HCT116 (cell line): ENCODE measurements around the gene VPS37D. TPM values are rescaled to one million over a fixed set of nuclear protein-coding genes. Genes with fewer than 3 reads are reported as not detected.

ENCODE experiments used
- ATAC-seq: fragments of 200-7000 bp; cut with Tn5 transposase; 2 replicates; pipeline ENCODE4 v1.9.1; 2020; ENCODE audit warnings: mild to moderate bottlenecking, moderate library complexity
- BruUV-seq: library from RNA; stranded (reverse); fragments of 400-500 nt; replicated peaks from 2 replicates; lab custom pipeline; 2021; lab: Mats Ljungman, UMichigan
- CTCF ChIA-PET: fragments of 300-600 bp; sonication (Branson Sonifier 250); formaldehyde crosslinking; loops from one replicate; lab custom pipeline; 2021; ENCODE audit warnings: antibody characterized with exemption; lab: Charles Lee
- POLR2A ChIA-PET: fragments of 300-600, 350-600 bp; sonication (Branson Sonifier 250); formaldehyde crosslinking; loops from one replicate; lab custom pipeline; 2021; ENCODE audit warnings: antibody characterized with exemption; lab: Charles Lee
- RAD21 ChIA-PET, 2 experiments: fragments of 300-600 bp; sonication (Branson Sonifier 250); formaldehyde crosslinking; loops; one replicate each; lab custom pipeline; 2023; ENCODE audit warnings: low total read pairs in 2 of 2; ENCODE audit not compliant: uncharacterized antibody in 2 of 2, unreplicated experiment in 2 of 2, low non-redundant PET in 1 of 2; lab: Charles Lee
- DNase-seq: peaks from one replicate; pipeline ENCODE4 v3.0.0-alpha.2; 2010; ENCODE audit warnings: low read depth, low spot score
- H2AFZ ChIP-seq: fragments of 200-600 bp; shearing (Covaris generic), sonication (generic); 2 replicates; pipeline ENCODE4 v1.6.1; 2017; ENCODE audit warnings: low read depth, mixed run types, mixed read lengths, antibody characterized with exemption, low read length; ENCODE audit not compliant: poor library complexity, severe bottlenecking
- H3K27ac ChIP-seq: 2 replicates; pipeline ENCODE4 v1.5.1; 2012; ENCODE audit warnings: low read depth, low read length
- H3K27me3 ChIP-seq: fragments of 200-600 bp; sonication (generic); 2 replicates; pipeline ENCODE4 v1.6.1; 2016; ENCODE audit warnings: mixed run types, low read length, mixed read lengths; ENCODE audit not compliant: insufficient read depth
- H3K36me3 ChIP-seq, 2 experiments: fragments of 200-500 bp in 1 of 2; fragments of 200-600 bp in 1 of 2; sonication (Bioruptor generic) in 1 of 2; sonication (generic) in 1 of 2; 2 replicates each; pipeline versions ENCODE4 v1.5.1 to v1.6.1; 2014 to 2016; ENCODE audit warnings: low read length in 2 of 2, inconsistent platforms in 1 of 2, mixed read lengths in 1 of 2, mixed run types in 1 of 2; ENCODE audit not compliant: insufficient read depth in 2 of 2, control insufficient read depth in 1 of 2
- H3K4me1 ChIP-seq, 2 experiments: fragments of 200-600 bp in 1 of 2; sonication (generic) in 1 of 2; 2 replicates each; pipeline versions ENCODE4 v1.5.1 to v1.6.1; 2012 to 2017; ENCODE audit warnings: low read length in 2 of 2, inconsistent platforms in 1 of 2, mild to moderate bottlenecking in 1 of 2, mixed read lengths in 1 of 2, mixed run types in 1 of 2, moderate library complexity in 1 of 2; ENCODE audit not compliant: insufficient read depth in 2 of 2, control insufficient read depth in 1 of 2
- H3K4me2 ChIP-seq: fragments of 200-600 bp; sonication (generic); 2 replicates; pipeline ENCODE4 v1.6.1; 2017; ENCODE audit warnings: mixed run types, low read length, mixed read lengths
- H3K4me3 ChIP-seq, 2 experiments: fragments of 200-600 bp in 1 of 2; sonication (generic) in 1 of 2; replicated peaks in 1 of 2; 2 replicates each; pipeline ENCODE4 v1.5.1; 2011 to 2016; ENCODE audit warnings: low read length in 2 of 2, control low read depth in 1 of 2, low read depth in 1 of 2, mild to moderate bottlenecking in 1 of 2, mixed read lengths in 1 of 2, mixed run types in 1 of 2
- H3K79me2 ChIP-seq: fragments of 200-600 bp; sonication (generic); 2 replicates; pipeline ENCODE4 v1.6.1; 2017; ENCODE audit warnings: mild to moderate bottlenecking, mixed run types, low read length, moderate library complexity, mixed read lengths; ENCODE audit not compliant: insufficient read depth
- H3K9ac ChIP-seq: fragments of 200-600 bp; sonication (generic); 2 replicates; pipeline ENCODE4 v1.6.1; 2016; ENCODE audit warnings: low read length, mixed read lengths
- H3K9me2 ChIP-seq: fragments of 200-600 bp; sonication (generic), shearing (Covaris generic); 2 replicates; pipeline ENCODE4 v1.6.1; 2017; ENCODE audit warnings: mixed run types, mild to moderate bottlenecking, moderate library complexity; ENCODE audit not compliant: insufficient read depth
- H3K9me3 ChIP-seq, 2 experiments: fragments of 200-500 bp in 1 of 2; fragments of 200-600 bp in 1 of 2; sonication (Bioruptor generic) in 1 of 2; sonication (generic) in 1 of 2; 2 replicates each; pipeline ENCODE4 v1.6.1; 2014 to 2017; ENCODE audit warnings: low read length in 2 of 2, mixed read lengths in 2 of 2, inconsistent platforms in 1 of 2, low read depth in 1 of 2, mild to moderate bottlenecking in 1 of 2, mixed run types in 1 of 2, moderate library complexity in 1 of 2; ENCODE audit not compliant: control insufficient read depth in 1 of 2, insufficient read depth in 1 of 2
- H4K20me1 ChIP-seq: fragments of 200-600 bp; sonication (generic), shearing (Covaris generic); 2 replicates; pipeline ENCODE4 v1.6.1; 2017; ENCODE audit warnings: mixed run types, mild to moderate bottlenecking, moderate library complexity; ENCODE audit not compliant: insufficient read depth
- ATF3 ChIP-seq: IDR thresholded peaks from 2 replicates; pipeline ENCODE4 v1.6.1; 2012
- CBX3 ChIP-seq: IDR thresholded peaks from 2 replicates; pipeline ENCODE4 v1.6.1; 2012; ENCODE audit warnings: low read depth
- CEBPB ChIP-seq: IDR thresholded peaks from 2 replicates; pipeline ENCODE4 v1.6.1; 2012; ENCODE audit warnings: low read depth
- CTCF ChIP-seq, 3 experiments: fragments of 200-600 bp in 1 of 3; sonication (generic) in 1 of 3; IDR thresholded peaks in 2 of 3; conservative IDR thresholded peaks in 1 of 3; 2 replicates each; pipeline ENCODE4 v1.5.1; 2012 to 2017; ENCODE audit warnings: low read depth in 2 of 3, low read length in 2 of 3, antibody characterized with exemption in 1 of 3, borderline replicate concordance in 1 of 3, control low read depth in 1 of 3, mild to moderate bottlenecking in 1 of 3, mixed read lengths in 1 of 3, mixed run types in 1 of 3, moderate library complexity in 1 of 3; ENCODE audit not compliant: insufficient read depth in 1 of 3
- EGR1 ChIP-seq: IDR thresholded peaks from 2 replicates; pipeline ENCODE4 v1.6.1; 2012; ENCODE audit warnings: low read depth
- ELF1 ChIP-seq: IDR thresholded peaks from 2 replicates; pipeline ENCODE4 v1.6.1; 2012; ENCODE audit warnings: low read depth, borderline replicate concordance
- EZH2 ChIP-seq: fragments of 200-600 bp; sonication (generic); IDR thresholded peaks from 2 replicates; pipeline ENCODE4 v1.6.1; 2017; ENCODE audit warnings: antibody characterized with exemption, mixed run types
- EZH2phosphoT487 ChIP-seq: fragments of 200-600 bp; IDR thresholded peaks from 2 replicates; pipeline ENCODE4 v1.6.1; 2018; ENCODE audit warnings: antibody characterized with exemption, borderline replicate concordance
- FOSL1 ChIP-seq: IDR thresholded peaks from 2 replicates; pipeline ENCODE4 v1.6.1; 2012; ENCODE audit warnings: low read depth
- JUND ChIP-seq: IDR thresholded peaks from 2 replicates; pipeline ENCODE4 v1.6.1; 2012
- POLR2A ChIP-seq: IDR thresholded peaks from 2 replicates; pipeline ENCODE4 v1.7.0; 2011; ENCODE audit warnings: borderline replicate concordance; ENCODE audit not compliant: insufficient read depth, insufficient read length; ENCODE audit errors: extremely low read depth
- RAD21 ChIP-seq: IDR thresholded peaks from 2 replicates; pipeline ENCODE4 v1.6.1; 2012; ENCODE audit warnings: low read depth, mild to moderate bottlenecking
- SIN3A ChIP-seq: IDR thresholded peaks from 2 replicates; pipeline ENCODE4 v1.6.1; 2012; ENCODE audit warnings: low read depth
- SP1 ChIP-seq: IDR thresholded peaks from 2 replicates; pipeline ENCODE4 v1.6.1; 2012; ENCODE audit warnings: low read depth
- TCF7L2 ChIP-seq: IDR thresholded peaks from 2 replicates; pipeline ENCODE4 v1.7.0; 2011; ENCODE audit warnings: borderline replicate concordance, inconsistent platforms; ENCODE audit not compliant: insufficient read depth, insufficient read length; ENCODE audit errors: extremely low read depth
- YY1 ChIP-seq: IDR thresholded peaks from 2 replicates; pipeline ENCODE4 v1.6.1; 2011; ENCODE audit warnings: low read length, low read depth, moderate library complexity, mild to moderate bottlenecking; ENCODE audit not compliant: insufficient replicate concordance; ENCODE audit errors: extremely low read depth
- ZBTB33 ChIP-seq: IDR thresholded peaks from 2 replicates; pipeline ENCODE4 v1.6.1; 2011; ENCODE audit warnings: mild to moderate bottlenecking, low read length, moderate library complexity; ENCODE audit not compliant: insufficient replicate concordance; ENCODE audit errors: extremely low read depth
- ZFX ChIP-seq: fragments of 450-650 bp; IDR thresholded peaks from 2 replicates; pipeline ENCODE4 v1.6.1; 2017
- ZNF274 ChIP-seq: fragments of 200-500 bp; sonication (Bioruptor generic); IDR thresholded peaks from 2 replicates; pipeline ENCODE4 v1.6.1; 2014; ENCODE audit warnings: mild to moderate bottlenecking, low read depth, low read length, inconsistent platforms
- intact Hi-C: fragments of 100-400 bp; cut with micrococcal nuclease; formaldehyde crosslinking; loops from 2 replicates; pipeline ENCODE4 v1.10.0; 2022
- total RNA-seq: library from RNA; stranded (reverse); gene quantifications from one replicate; pipeline ENCODE4 v1.2.1, GENCODE V29; 2021; ENCODE audit not compliant: unreplicated experiment

The VPS37D gene
- total RNA-seq, 1 experiment from 2014 or later, result 9.5 TPM

- CTCF ChIA-PET, result no interaction called here
Measured at GRCh38 chr7:73642834-73643233, 24.8 kb upstream of the VPS37D start.

More at GRCh38 chr7:73642834-73643233, 24.8 kb upstream of the VPS37D start:
- H4K20me1 ChIP-seq, result no peaks in the 10 kb centered on the region
- intact Hi-C loops, result no loop called here
- no peaks in the 10 kb centered on the region for H3K27me3 ChIP-seq
- H3K4me2 ChIP-seq, result no peak overlapping the region
- no peak for DNase-seq
- no peaks in the 10 kb centered on the region for H3K9me3 ChIP-seq
- H3K36me3 ChIP-seq, result no peaks in the 10 kb centered on the region
- POLR2A ChIA-PET, result interaction anchor here (1.6 kb wide), 1 partner anchor 18 kb away, joined by 4 read pairs; the partner anchor contains the start of gene MLXIPL
- no peak overlapping the region for H3K9ac ChIP-seq
- H3K9me2 ChIP-seq, result no peaks in the 10 kb centered on the region
- no peaks in the 10 kb centered on the region for H3K79me2 ChIP-seq
- peaks cover 5 to 22% of the 10 kb centered on the region in 2 experiments; a peak in 3 of 4 replicates for H3K4me1 ChIP-seq
- no peak for ATAC-seq
- no TSS peak for BruUV-seq
- H3K27ac ChIP-seq, result no peak overlapping the region
- H2AFZ ChIP-seq, result no peak overlapping the region
- no peak for TF ChIP-seq CBX3
- TF ChIP-seq RAD21, result no peak
- no peak for TF ChIP-seq TCF7L2
- no peak for TF ChIP-seq ELF1
- TF ChIP-seq YY1, result no peak
- TF ChIP-seq EZH2, result no peak
- no peak for TF ChIP-seq POLR2A
- no peak for TF ChIP-seq SIN3A
- TF ChIP-seq EGR1, result no peak
- no peak for TF ChIP-seq FOSL1
- no peak for TF ChIP-seq ZBTB33
- no peak for TF ChIP-seq CTCF (IDR thresholded peaks at IDR 0.05 in 2 of 3, conservative IDR thresholded peaks at IDR 0.05 in 1 of 3; ENCODE audit: borderline replicate concordance in 1 of 3, insufficient read depth in 1 of 3, low read depth in 2 of 3, low read length in 2 of 3)
- TF ChIP-seq ATF3, result no peak
- no peak for TF ChIP-seq EZH2phosphoT487
- TF ChIP-seq JUND, result no peak
- no peak for TF ChIP-seq ZFX
- TF ChIP-seq ZNF274, result no peak
- TF ChIP-seq SP1, result no peak
- no peak for TF ChIP-seq CEBPB
- no peak overlapping the region for H3K4me3 ChIP-seq
- RAD21 ChIA-PET, result no interaction called here
